ENCODE results near the gene GPRIN3.

DNA sequence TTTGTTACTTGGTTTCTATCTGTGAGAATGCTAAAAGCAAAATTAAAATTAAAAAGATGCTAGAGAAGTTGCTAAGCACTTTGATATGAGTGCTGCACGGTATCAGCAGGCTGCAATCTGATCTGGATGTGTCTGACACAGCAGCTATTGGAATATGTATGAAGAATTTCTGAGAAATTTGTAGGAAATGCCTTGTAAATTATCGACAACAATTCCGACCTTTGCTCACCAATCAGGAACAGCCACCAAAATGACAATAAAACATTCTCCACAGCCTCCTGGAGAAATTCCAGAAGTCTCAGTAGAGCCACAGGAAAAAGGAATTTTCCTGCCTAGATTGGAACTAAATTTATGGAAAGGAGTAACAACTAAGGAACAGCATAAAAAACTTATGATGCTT, 113.8 kb downstream of the GPRIN3 start:
- TF ChIP-seq, protein P1, sequence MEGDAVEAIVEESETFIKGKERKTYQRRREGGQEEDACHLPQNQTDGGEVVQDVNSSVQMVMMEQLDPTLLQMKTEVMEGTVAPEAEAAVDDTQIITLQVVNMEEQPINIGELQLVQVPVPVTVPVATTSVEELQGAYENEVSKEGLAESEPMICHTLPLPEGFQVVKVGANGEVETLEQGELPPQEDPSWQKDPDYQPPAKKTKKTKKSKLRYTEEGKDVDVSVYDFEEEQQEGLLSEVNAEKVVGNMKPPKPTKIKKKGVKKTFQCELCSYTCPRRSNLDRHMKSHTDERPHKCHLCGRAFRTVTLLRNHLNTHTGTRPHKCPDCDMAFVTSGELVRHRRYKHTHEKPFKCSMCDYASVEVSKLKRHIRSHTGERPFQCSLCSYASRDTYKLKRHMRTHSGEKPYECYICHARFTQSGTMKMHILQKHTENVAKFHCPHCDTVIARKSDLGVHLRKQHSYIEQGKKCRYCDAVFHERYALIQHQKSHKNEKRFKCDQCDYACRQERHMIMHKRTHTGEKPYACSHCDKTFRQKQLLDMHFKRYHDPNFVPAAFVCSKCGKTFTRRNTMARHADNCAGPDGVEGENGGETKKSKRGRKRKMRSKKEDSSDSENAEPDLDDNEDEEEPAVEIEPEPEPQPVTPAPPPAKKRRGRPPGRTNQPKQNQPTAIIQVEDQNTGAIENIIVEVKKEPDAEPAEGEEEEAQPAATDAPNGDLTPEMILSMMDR (IDR thresholded peaks at IDR 0.05) = no peak
- TF ChIP-seq POLR2AphosphoS5 (IDR thresholded peaks at IDR 0.05) (no peak), POLR2A (IDR thresholded peaks at IDR 0.05) (no peak), EP300 (IDR thresholded peaks at IDR 0.05) (no peak)
